Measurements from ENCODE around the gene DPM2. TPM values are rescaled to one million over a fixed set of nuclear protein-coding genes. Genes with fewer than 3 reads are reported as not detected.

The DPM2 gene
- total RNA-seq, 4 donors from 2014 or later: 7.5 to 14.2 (median 9.6) TPM

- TF ChIP-seq, protein P1, sequence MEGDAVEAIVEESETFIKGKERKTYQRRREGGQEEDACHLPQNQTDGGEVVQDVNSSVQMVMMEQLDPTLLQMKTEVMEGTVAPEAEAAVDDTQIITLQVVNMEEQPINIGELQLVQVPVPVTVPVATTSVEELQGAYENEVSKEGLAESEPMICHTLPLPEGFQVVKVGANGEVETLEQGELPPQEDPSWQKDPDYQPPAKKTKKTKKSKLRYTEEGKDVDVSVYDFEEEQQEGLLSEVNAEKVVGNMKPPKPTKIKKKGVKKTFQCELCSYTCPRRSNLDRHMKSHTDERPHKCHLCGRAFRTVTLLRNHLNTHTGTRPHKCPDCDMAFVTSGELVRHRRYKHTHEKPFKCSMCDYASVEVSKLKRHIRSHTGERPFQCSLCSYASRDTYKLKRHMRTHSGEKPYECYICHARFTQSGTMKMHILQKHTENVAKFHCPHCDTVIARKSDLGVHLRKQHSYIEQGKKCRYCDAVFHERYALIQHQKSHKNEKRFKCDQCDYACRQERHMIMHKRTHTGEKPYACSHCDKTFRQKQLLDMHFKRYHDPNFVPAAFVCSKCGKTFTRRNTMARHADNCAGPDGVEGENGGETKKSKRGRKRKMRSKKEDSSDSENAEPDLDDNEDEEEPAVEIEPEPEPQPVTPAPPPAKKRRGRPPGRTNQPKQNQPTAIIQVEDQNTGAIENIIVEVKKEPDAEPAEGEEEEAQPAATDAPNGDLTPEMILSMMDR (IDR thresholded peaks at IDR 0.05; ENCODE audit: low read depth): no peak
Observed at GRCh38 chr9:127959841-127960409, 22.3 kb upstream of the DPM2 start.

- TF ChIP-seq, protein P1 (IDR thresholded peaks at IDR 0.05; ENCODE audit: low read depth): no peak
Observed at GRCh38 chr9:127959398-127959797, 21.7 kb upstream of the DPM2 start.

GRCh38 chr9:127958728-127959127 is 21.1 kb upstream of the DPM2 start:
- TF ChIP-seq, protein P1 (IDR thresholded peaks at IDR 0.05; ENCODE audit: low read depth): no peak

DNA sequence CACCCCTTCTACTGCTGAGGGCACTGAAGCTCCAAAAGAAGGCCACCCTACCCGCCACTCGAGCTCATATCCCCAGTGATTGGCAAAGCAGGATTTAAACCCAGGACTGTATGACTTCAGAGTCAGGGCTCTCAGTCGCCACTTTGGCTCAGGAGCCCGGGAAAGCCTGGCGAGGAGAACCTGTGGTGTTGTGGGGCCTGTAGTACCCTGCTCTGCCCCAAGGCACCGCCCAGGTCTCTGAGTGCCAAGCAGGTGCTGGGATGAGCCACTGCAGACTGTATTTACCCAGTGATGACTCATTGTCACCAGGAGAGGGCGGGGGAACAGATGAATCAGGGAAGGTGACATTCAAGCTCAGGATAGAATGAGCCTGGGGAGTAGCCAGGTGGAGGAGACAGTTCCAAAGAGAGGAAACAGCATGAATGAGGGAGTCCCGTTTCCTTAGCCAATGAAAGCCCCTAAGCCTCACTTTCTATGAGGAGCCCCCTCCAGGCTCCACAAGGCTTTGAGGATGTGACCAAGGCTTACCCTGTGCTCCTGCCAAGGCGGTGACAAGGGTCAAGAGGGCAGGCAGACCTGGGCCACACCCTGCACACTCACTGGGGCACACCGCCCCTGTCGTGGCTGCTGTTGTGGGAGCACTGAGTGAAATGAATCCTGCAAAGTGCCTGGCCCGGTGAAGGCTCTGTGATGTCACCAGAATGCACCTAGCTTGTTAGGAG is 17.8 kb upstream of the DPM2 start:
- TF ChIP-seq, protein P1 (IDR thresholded peaks at IDR 0.05; ENCODE audit: low read depth): no peak

DNA sequence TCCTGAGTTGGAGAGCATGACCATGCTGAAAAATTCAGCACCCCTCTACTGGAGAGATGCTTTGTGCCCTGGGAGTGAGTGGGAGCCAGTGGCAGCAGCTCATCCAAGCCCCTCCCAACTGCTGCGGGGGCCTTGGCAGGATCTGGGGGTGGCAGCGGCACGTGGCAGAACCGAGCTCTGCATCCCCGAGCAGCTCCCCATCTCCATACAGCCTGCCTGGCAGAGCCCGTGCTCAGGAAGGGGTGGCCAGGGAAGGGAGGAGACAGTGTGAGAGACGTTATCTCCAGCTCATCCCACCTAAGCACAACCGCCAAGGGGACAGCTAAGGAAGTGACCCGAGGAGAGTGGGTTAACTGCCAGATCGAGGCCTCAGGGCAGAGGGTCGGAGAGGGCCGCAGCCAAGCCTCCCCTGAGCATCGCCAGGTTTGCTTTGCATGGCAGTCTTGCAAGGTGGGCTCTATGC is 17.2 kb upstream of the DPM2 start:
- TF ChIP-seq, protein P1 (IDR thresholded peaks at IDR 0.05; ENCODE audit: low read depth): no peak

- TF ChIP-seq, protein P1 (IDR thresholded peaks at IDR 0.05; ENCODE audit: low read depth): no peak
Observed at GRCh38 chr9:127953768-127954505, 16.3 kb upstream of the DPM2 start.

DNA sequence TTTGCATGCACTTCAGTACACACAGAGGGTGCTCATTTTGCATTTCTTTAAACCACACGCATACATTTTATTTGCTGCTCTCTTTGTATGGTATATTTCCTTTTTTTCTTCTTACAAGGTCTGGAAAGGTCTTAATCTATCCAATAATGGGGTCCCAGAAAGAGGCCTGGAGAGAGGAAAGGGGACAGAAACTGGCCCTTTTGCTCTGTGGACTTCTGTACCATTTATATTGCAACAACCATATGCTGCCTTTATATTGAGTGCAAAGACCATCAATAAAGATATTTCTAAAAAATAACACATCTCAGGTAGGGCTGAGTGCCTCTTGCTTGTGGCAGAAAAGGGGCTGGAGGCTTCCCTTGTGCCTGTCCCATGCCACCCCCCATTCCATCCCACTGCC is 15.5 kb upstream of the DPM2 start:
- TF ChIP-seq, protein P1 (IDR thresholded peaks at IDR 0.05; ENCODE audit: low read depth): no peak
